GM10847 (cell line): ENCODE measurements around the gene MCOLN1.

Source experiments
- POLR2A ChIP-seq: IDR thresholded peaks from 2 replicates; pipeline ENCODE4 v1.6.1; 2011; ENCODE audit not compliant: insufficient read length; ENCODE audit errors: extremely low read depth

Gene MCOLN1

DNA sequence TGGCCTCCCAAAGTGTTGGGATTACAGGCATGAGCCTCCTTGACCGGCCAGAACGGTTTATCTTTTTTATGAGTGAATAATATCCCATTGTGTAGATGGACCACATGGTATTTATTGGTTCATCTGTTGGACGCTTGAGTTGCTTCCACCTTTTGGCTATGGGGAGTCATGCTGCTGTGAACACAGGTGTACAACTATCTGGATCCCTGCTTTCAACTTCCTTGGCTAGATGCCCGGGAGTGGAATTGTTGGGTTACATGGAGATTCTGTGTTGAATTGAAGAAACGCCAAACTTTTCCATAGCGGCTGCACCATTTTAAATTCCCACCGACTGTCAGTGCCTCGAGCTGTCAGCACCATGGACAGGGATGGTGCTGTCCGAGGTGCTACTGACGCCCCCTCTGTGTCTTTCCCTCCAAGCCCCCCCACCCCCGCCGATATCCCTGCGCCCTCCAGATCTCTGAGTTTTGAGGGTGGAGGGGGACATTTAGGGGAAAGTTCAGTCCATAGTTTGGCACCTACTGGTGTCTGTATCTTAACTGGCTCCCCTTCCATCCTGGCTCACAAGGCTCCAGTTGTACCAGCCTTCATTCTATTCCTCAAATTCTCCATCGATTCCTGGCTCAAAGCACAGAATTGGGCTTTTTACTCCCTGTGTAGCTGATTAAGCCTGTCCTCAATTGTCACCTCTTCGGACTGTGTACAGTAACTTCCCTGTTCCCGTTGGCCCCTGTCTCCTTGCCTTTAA is 40.4 kb downstream of the MCOLN1 start:
- no peak for TF ChIP-seq POLR2A

DNA sequence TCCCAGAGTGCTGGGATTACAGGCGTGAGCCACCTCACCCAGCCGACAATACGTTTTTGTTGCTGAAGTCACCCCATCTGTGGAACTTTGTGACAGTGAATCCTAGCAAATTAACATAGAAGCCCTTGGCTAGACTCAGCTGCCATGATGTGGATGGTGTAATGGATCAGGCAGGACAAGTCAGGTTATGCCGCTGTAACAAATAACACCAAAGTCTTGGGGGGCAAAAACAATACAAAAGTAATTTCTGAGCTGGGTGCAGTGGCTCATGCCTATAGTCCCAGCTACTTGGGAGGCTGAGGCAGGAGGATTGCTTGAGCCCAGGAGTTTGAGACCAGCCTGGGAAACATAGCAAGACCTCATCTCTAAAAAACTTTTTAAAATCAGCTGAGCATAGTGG is 42.4 kb downstream of the MCOLN1 start:
- TF ChIP-seq POLR2A, result no peak

GRCh38 chr19:7565332-7565731 is 42.9 kb downstream of the MCOLN1 start:
- no peak for TF ChIP-seq POLR2A

DNA sequence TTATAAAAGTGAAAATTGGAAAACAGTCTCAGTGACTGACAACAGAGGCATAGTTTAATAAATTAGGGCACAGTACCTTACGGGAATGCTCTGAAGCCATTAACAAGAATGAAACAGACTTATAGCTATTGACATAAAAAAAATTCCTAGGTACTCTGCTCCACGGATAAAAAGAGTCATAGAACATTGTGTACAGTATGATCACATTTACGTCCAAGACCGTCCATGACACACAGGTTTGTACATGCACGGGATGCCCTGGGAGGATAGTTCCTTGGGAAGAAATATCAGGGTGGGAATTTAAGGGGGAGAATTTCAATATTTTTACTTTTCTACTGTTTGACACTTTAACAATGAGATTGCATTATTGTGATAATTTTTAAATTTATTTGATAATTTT is 48.3 kb downstream of the MCOLN1 start:
- no peak for TF ChIP-seq POLR2A

DNA sequence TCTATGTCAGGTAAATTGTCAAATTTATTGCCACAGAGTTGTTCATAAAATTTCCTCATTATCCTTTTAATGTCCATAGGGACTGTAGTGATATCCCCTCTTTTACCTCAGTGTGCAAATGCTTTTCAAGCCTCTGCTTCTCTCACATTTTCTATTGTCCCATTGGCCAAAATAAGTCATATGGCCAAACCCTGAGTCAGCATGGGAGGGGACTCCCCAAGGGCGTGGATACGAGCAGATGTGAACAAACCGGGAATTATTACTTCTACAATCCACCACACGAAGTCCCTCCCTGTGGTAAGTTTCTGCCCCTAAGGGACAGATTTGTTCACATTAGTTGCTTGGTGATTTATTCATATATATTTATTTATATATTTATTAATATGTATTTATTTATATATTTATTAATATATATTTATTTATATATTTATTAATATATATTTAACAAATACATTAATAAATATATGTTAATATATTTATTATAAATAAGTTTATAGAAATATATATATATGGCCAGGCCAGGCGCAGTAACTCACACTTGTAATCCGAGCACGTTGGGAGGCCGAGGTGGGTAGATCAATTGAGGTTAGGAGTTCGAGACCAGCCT is 53.1 kb downstream of the MCOLN1 start:
- TF ChIP-seq POLR2A, result no peak

DNA sequence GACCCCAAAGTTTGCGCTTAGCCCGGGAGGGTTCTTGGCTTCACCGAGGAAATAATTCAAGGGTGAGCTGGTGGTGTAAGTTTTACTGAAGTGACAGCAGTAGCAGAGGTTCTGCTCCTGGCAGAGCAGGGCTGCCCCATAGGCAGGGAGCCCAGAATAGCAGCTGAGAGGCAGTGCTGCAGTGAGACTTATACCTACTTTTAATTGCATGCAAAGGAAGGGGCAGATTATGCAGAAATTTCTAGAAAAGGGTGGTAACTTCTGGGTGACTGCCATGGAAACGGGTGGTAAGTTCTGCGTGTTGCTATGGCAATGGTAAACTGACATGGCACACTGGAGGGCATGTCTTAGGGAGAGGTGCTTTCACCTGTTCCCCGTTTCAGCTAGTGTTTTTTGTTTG is 55.7 kb downstream of the MCOLN1 start:
- TF ChIP-seq POLR2A, result no peak

DNA sequence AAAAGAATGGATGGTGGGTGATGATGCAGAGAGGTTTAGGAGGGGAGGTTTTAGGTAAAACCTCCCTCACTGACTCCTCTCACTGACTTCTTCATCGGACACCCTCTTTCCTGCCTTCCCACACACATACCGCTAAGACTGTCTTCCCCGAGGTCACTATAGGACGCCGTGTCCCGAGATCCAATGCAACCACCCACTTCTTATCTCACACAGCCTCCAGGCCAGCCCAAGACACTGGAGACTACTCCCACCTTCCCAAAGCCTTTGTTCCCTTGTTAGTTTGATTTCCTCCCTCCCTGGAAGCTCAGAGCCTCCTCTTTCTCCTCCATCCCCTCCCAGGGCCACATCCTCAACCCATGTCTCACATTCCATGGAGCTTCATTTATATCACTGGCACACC is 56.8 kb downstream of the MCOLN1 start:
- no peak for TF ChIP-seq POLR2A

DNA sequence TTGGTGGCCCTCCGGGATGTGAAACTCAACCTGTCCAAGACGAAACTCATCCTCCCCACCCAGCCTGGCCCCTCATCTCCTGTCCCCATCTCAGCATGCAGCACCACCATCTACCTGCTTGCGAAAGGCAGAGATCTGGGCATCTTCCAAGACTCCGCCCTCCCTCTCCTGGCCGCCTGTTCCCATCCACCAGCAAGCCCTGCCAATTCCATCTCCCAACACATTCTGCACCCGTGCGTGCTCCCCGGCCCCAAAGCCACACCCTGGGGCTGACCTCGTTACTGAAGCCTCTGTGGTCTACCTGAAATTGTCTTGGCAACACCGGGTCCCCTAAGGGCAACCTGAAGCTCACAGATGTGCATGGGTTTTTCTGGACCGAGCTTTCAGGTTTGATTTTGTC is 60.0 kb downstream of the MCOLN1 start:
- TF ChIP-seq POLR2A, result no peak
